ENCODE measurements around the gene DPP9. TPM values are rescaled to one million over a fixed set of nuclear protein-coding genes. Genes with fewer than 3 reads are reported as not detected.

The DPP9 gene
- total and polyA plus RNA-seq, 2 of the 13 experiments (the other 11 are each of a cell fraction or from before 2014, with no cell fraction given): 8.4 to 25.8 TPM

GRCh38 chr19:4640247-4641000 is 83.2 kb downstream of the DPP9 start (continued):
- no peak for TF ChIP-seq ZFP91 (CRISPR knock-in tag; IDR thresholded peaks at IDR 0.05; ENCODE audit: borderline replicate concordance)
- TF ChIP-seq CSRNP1 (CRISPR knock-in tag; IDR thresholded peaks at IDR 0.05): no peak
- no peak for TF ChIP-seq ZNF550 (CRISPR knock-in tag; IDR thresholded peaks at IDR 0.05; ENCODE audit: borderline replicate concordance)
- TF ChIP-seq ZNF18 (CRISPR knock-in tag; IDR thresholded peaks at IDR 0.05; ENCODE audit: insufficient replicate concordance): no peak
- no peak for TF ChIP-seq FIP1L1 (IDR thresholded peaks at IDR 0.05; ENCODE audit: borderline replicate concordance, insufficient read depth, low read depth, low read length)
- TF ChIP-seq GTF3A (CRISPR knock-in tag; conservative IDR thresholded peaks at IDR 0.05): no peak
- no peak; the same call in 1 of the 2 replicates for TF ChIP-seq KMT2B (CRISPR knock-in tag; IDR thresholded peaks at IDR 0.05)
- TF ChIP-seq SMYD3 (CRISPR knock-in tag; IDR thresholded peaks at IDR 0.05): no peak
- TF ChIP-seq MIER3 (CRISPR knock-in tag; IDR thresholded peaks at IDR 0.05; ENCODE audit: borderline replicate concordance): no peak
- TF ChIP-seq ZNF878 (CRISPR knock-in tag; IDR thresholded peaks at IDR 0.05): no peak
- TF ChIP-seq DNMT1 (CRISPR knock-in tag; IDR thresholded peaks at IDR 0.05): no peak
- TF ChIP-seq MED8 (CRISPR knock-in tag; IDR thresholded peaks at IDR 0.05; ENCODE audit: insufficient replicate concordance): no peak
- TF ChIP-seq ZNF430 (CRISPR knock-in tag; IDR thresholded peaks at IDR 0.05): no peak
- 0 out of 2 replicates have a peak, but pooled peaks have one; percentile 15 for TF ChIP-seq HIVEP1 (CRISPR knock-in tag; IDR thresholded peaks at IDR 0.05)
- TF ChIP-seq ZNF557 (CRISPR knock-in tag; IDR thresholded peaks at IDR 0.05): no peak
- 0 out of 2 replicates have a peak, but pooled peaks have one; percentile 20 for TF ChIP-seq ZNF776 (CRISPR knock-in tag; IDR thresholded peaks at IDR 0.05)
- no peak for TF ChIP-seq RXRA (CRISPR knock-in tag; IDR thresholded peaks at IDR 0.05)
- TF ChIP-seq ZNF30 (CRISPR knock-in tag; IDR thresholded peaks at IDR 0.05): no peak
- TF ChIP-seq TAF1 (CRISPR knock-in tag; IDR thresholded peaks at IDR 0.05): no peak
- TF ChIP-seq KLF16 (CRISPR knock-in tag; IDR thresholded peaks at IDR 0.05): 0 out of 4 replicates have a peak, but pooled peaks of 1 of the 2 experiments have one; percentile 14
- TF ChIP-seq ZFX (CRISPR knock-in tag; IDR thresholded peaks at IDR 0.05; ENCODE audit: low read depth): peak; percentile 33; the same call in 1 of the 2 replicates
- TF ChIP-seq ZNF263 (CRISPR knock-in tag; IDR thresholded peaks at IDR 0.05): no peak
- TF ChIP-seq SETDB1 (CRISPR knock-in tag; IDR thresholded peaks at IDR 0.05; ENCODE audit: borderline replicate concordance): 0 out of 2 replicates have a peak, but pooled peaks have one; percentile 15
- TF ChIP-seq ZNF354B (CRISPR knock-in tag; IDR thresholded peaks at IDR 0.05): no peak
- no peak for TF ChIP-seq YEATS2 (CRISPR knock-in tag; IDR thresholded peaks at IDR 0.05; ENCODE audit: borderline replicate concordance)
- TF ChIP-seq ZNF124 (CRISPR knock-in tag; IDR thresholded peaks at IDR 0.05): no peak
- no peak for TF ChIP-seq ZNF329 (CRISPR knock-in tag; IDR thresholded peaks at IDR 0.05; ENCODE audit: low read depth)
